Left ventricle myocardium superior (tissue), 1 donor: ENCODE data around the gene ANO6. TPM values are rescaled to one million over a fixed set of nuclear protein-coding genes. Genes with fewer than 3 reads are reported as not detected.

Experiments used
- ATAC-seq: fragments of 200-7000 bp; cut with Tn5 transposase; one replicate; pipeline ENCODE4 v1.9.1; 2020; ENCODE audit warnings: mild to moderate bottlenecking, moderate library complexity
- DNase-seq: peaks from one replicate; pipeline ENCODE4 v3.0.0-alpha.2; 2020
- intact Hi-C: fragments of 100-400 bp; cut with micrococcal nuclease; formaldehyde crosslinking; loops from one replicate; pipeline ENCODE4 v1.11.0; 2022
- total RNA-seq: library from RNA; stranded (reverse); fragmentation: NEBNext Ultra II Directional; extraction: Animal tissue kit (Norgen Biotek cat#: 25700); gene quantifications from one replicate; pipeline ENCODE4 v1.2.1, GENCODE V29; 2021
- donor health status: DM: no; HTN: yes; CAD: no; lungs with severe emphysema.

The ANO6 gene
- total RNA-seq, 1 donor from 2014 or later: 44.9 TPM

GRCh38 chr12:45329702-45330101, 113.8 kb downstream of the ANO6 start:
- no peak for ATAC-seq
- intact Hi-C loops: no loop called here
- no peak for DNase-seq

GRCh38 chr12:45331552-45331951, 115.7 kb downstream of the ANO6 start:
- DNase-seq (no peak), ATAC-seq (no peak)
- intact Hi-C loops: no loop called here

- DNase-seq (no peak), ATAC-seq (no peak)
- intact Hi-C loops: no loop called here
Observed at GRCh38 chr12:45334396-45334795, 118.5 kb downstream of the ANO6 start.

GRCh38 chr12:45336331-45336730, 120.4 kb downstream of the ANO6 start:
- ATAC-seq (no peak), DNase-seq (no peak)
- intact Hi-C loops: no loop called here

GRCh38 chr12:45336762-45337596, 121.1 kb downstream of the ANO6 start:
- peak; percentile 33 for ATAC-seq
- no peak for DNase-seq
- intact Hi-C loops: no loop called here

GRCh38 chr12:45337835-45338234, 121.9 kb downstream of the ANO6 start:
- DNase-seq (no peak), ATAC-seq (no peak)
- intact Hi-C loops: no loop called here

GRCh38 chr12:45338272-45338671, 122.4 kb downstream of the ANO6 start:
- intact Hi-C loops: no loop called here
- ATAC-seq (peak; percentile 95), DNase-seq (no peak)

- ATAC-seq (peak; percentile 58), DNase-seq (no peak)
- intact Hi-C loops: no loop called here
Observed at GRCh38 chr12:45339035-45339434, 123.1 kb downstream of the ANO6 start.

- DNase-seq (no peak), ATAC-seq (no peak)
- intact Hi-C loops: no loop called here
Observed at GRCh38 chr12:45342171-45342570, 126.3 kb downstream of the ANO6 start.

- ATAC-seq: no peak
- intact Hi-C loops: no loop called here
- no peak for DNase-seq
Observed at GRCh38 chr12:45342848-45343247, 127.0 kb downstream of the ANO6 start.

GRCh38 chr12:45343269-45344051, 127.6 kb downstream of the ANO6 start:
- DNase-seq: peak; percentile 70
- ATAC-seq: peak; percentile 91
- intact Hi-C loops: no loop called here

- ATAC-seq (no peak), DNase-seq (no peak)
- intact Hi-C loops: no loop called here
Observed at GRCh38 chr12:45348311-45348710, 132.4 kb downstream of the ANO6 start.

GRCh38 chr12:45348986-45349385, 133.1 kb downstream of the ANO6 start:
- intact Hi-C loops: no loop called here
- DNase-seq: no peak
- ATAC-seq: no peak

- ATAC-seq (no peak), DNase-seq (no peak)
- intact Hi-C loops: no loop called here
Observed at GRCh38 chr12:45349916-45350315, 134.0 kb downstream of the ANO6 start.

- intact Hi-C loops: no loop called here
- no peak for DNase-seq
- no peak for ATAC-seq
Observed at GRCh38 chr12:45350861-45351260, 135.0 kb downstream of the ANO6 start.

GRCh38 chr12:45351921-45352670, 136.2 kb downstream of the ANO6 start:
- intact Hi-C loops: no loop called here
- no peak for DNase-seq
- no peak for ATAC-seq

GRCh38 chr12:45353944-45354343, 138.0 kb downstream of the ANO6 start:
- ATAC-seq (no peak), DNase-seq (no peak)
- intact Hi-C loops: no loop called here

- ATAC-seq (no peak), DNase-seq (no peak)
- intact Hi-C loops: no loop called here
Observed at GRCh38 chr12:45354399-45354798, 138.5 kb downstream of the ANO6 start.

- no peak for DNase-seq
- intact Hi-C loops: no loop called here
- ATAC-seq: no peak
Observed at GRCh38 chr12:45355730-45356129, 139.8 kb downstream of the ANO6 start.
